ENCODE results near the gene TTLL11.

Gene TTLL11

GRCh38 chr9:121942866-121943382 lies 150.2 kb downstream of the TTLL11 start:
- DNase-seq (ENCODE audit: low read depth, low spot score) = no peak

GRCh38 chr9:121942313-121942712 lies 150.8 kb downstream of the TTLL11 start:
- DNase-seq (ENCODE audit: low read depth, low spot score) = no peak

GRCh38 chr9:121939643-121940042 lies 153.5 kb downstream of the TTLL11 start:
- no peak for DNase-seq (ENCODE audit: low read depth, low spot score)

- DNase-seq (ENCODE audit: low read depth, low spot score) = no peak
Measured at GRCh38 chr9:121938621-121939020, 154.5 kb downstream of the TTLL11 start.

- DNase-seq (ENCODE audit: low read depth, low spot score) = no peak
Measured at GRCh38 chr9:121937240-121937639, 155.9 kb downstream of the TTLL11 start.

- DNase-seq (ENCODE audit: low read depth, low spot score) = no peak
Measured at GRCh38 chr9:121935739-121936138, 157.4 kb downstream of the TTLL11 start.

GRCh38 chr9:121930956-121931355 lies 162.2 kb downstream of the TTLL11 start:
- no peak for DNase-seq (ENCODE audit: low read depth, low spot score)

GRCh38 chr9:121929893-121930875 lies 162.9 kb downstream of the TTLL11 start:
- DNase-seq (ENCODE audit: low read depth, low spot score) = no peak

GRCh38 chr9:121927636-121928035 lies 165.5 kb downstream of the TTLL11 start:
- DNase-seq (ENCODE audit: low read depth, low spot score) = no peak

- no peak for DNase-seq (ENCODE audit: low read depth, low spot score)
Measured at GRCh38 chr9:121927081-121927480, 166.0 kb downstream of the TTLL11 start.

- no peak for DNase-seq (ENCODE audit: low read depth, low spot score)
Measured at GRCh38 chr9:121926351-121926801, 166.7 kb downstream of the TTLL11 start.

- no peak for DNase-seq (ENCODE audit: low read depth, low spot score)
Measured at GRCh38 chr9:121925935-121926334, 167.2 kb downstream of the TTLL11 start.

- no peak for DNase-seq (ENCODE audit: low read depth, low spot score)
Measured at GRCh38 chr9:121924700-121925099, 168.4 kb downstream of the TTLL11 start.

- no peak for DNase-seq (ENCODE audit: low read depth, low spot score)
Measured at GRCh38 chr9:121921444-121921843, 171.7 kb downstream of the TTLL11 start.

- DNase-seq (ENCODE audit: low read depth, low spot score) = no peak
Measured at GRCh38 chr9:121917375-121918335, 175.5 kb downstream of the TTLL11 start.

- no peak for DNase-seq (ENCODE audit: low read depth, low spot score)
Measured at GRCh38 chr9:121915304-121915625, 177.8 kb downstream of the TTLL11 start.

GRCh38 chr9:121914604-121915303 lies 178.4 kb downstream of the TTLL11 start:
- DNase-seq (ENCODE audit: low read depth, low spot score) = no peak

GRCh38 chr9:121914017-121914595 lies 179.0 kb downstream of the TTLL11 start:
- DNase-seq (ENCODE audit: low read depth, low spot score) = no peak

- no peak for DNase-seq (ENCODE audit: low read depth, low spot score)
Measured at GRCh38 chr9:121912812-121913627, 180.1 kb downstream of the TTLL11 start.

GRCh38 chr9:121910491-121911040 lies 182.5 kb downstream of the TTLL11 start:
- no peak for DNase-seq (ENCODE audit: low read depth, low spot score)
